Kidney epithelial cell (primary cell): Measurements from ENCODE around the gene MORF4L1. TPM values are rescaled to one million over a fixed set of nuclear protein-coding genes. Genes with fewer than 3 reads are reported as not detected.
"Not testable (repeated sequence)": the region's sequence is repeated elsewhere in the genome, so short reads cannot be mapped to it uniquely, and the experiment has no call there.

ENCODE experiments used
- DNase-seq: peaks from one replicate; pipeline ENCODE4 v3.0.0-alpha.2; 2010; ENCODE audit warnings: low read depth
- H3K27me3 ChIP-seq: 2 replicates; pipeline ENCODE4 v1.6.0; 2011; ENCODE audit warnings: low read length; ENCODE audit not compliant: control insufficient read depth, insufficient read depth
- H3K36me3 ChIP-seq: 2 replicates; pipeline ENCODE4 v1.5.1; 2011; ENCODE audit warnings: low read length; ENCODE audit not compliant: control insufficient read depth, insufficient read depth
- H3K4me3 ChIP-seq: 2 replicates; pipeline ENCODE4 v1.5.1; 2011; ENCODE audit warnings: low read depth, mild to moderate bottlenecking, control low read depth, low read length
- total RNA-seq: library from RNA; depleted of rRNA; stranded (reverse); fragments of >200 nt; gene quantifications from 2 replicates; pipeline ENCODE4 v1.2.3, GENCODE V29; 2015
- TF ChIP-seq, protein P1 (sequence below): IDR thresholded peaks from 2 replicates; pipeline ENCODE4 v1.5.1; 2011; ENCODE audit warnings: mild to moderate bottlenecking, moderate library complexity, low read length, control low read depth, inconsistent platforms; ENCODE audit not compliant: insufficient read depth, poor library complexity, severe bottlenecking

MORF4L1 gene
- total RNA-seq, 1 donor from 2014 or later = 366 TPM

DNA sequence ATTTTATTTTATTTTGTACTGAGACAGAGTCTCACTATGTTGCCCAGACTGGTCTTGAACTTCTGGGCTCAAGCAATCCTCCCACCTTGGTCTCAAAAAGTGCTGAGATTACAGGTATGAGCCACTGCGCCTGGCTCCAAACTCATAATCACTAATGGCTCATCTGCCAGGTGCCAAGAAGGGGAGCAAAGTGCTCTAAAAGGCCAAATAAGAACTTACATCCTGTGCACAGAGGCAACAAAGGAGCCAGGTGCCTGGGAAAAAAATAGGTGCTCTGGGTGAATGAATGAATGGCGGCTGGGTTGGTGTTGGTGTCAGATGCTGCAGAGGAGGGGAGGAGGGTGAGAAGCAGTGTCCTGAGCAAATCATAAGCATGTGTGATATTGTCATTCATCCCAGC is 35.6 kb upstream of the MORF4L1 start:
- Histone ChIP-seq H3K36me3 (no peaks in the 10 kb centered on the region), H3K4me3 (no peak overlapping the region), H3K27me3 (peaks cover under 1% of the 10 kb centered on the region)
- TF ChIP-seq, protein P1, sequence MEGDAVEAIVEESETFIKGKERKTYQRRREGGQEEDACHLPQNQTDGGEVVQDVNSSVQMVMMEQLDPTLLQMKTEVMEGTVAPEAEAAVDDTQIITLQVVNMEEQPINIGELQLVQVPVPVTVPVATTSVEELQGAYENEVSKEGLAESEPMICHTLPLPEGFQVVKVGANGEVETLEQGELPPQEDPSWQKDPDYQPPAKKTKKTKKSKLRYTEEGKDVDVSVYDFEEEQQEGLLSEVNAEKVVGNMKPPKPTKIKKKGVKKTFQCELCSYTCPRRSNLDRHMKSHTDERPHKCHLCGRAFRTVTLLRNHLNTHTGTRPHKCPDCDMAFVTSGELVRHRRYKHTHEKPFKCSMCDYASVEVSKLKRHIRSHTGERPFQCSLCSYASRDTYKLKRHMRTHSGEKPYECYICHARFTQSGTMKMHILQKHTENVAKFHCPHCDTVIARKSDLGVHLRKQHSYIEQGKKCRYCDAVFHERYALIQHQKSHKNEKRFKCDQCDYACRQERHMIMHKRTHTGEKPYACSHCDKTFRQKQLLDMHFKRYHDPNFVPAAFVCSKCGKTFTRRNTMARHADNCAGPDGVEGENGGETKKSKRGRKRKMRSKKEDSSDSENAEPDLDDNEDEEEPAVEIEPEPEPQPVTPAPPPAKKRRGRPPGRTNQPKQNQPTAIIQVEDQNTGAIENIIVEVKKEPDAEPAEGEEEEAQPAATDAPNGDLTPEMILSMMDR = no peak
- no peak for DNase-seq

DNA sequence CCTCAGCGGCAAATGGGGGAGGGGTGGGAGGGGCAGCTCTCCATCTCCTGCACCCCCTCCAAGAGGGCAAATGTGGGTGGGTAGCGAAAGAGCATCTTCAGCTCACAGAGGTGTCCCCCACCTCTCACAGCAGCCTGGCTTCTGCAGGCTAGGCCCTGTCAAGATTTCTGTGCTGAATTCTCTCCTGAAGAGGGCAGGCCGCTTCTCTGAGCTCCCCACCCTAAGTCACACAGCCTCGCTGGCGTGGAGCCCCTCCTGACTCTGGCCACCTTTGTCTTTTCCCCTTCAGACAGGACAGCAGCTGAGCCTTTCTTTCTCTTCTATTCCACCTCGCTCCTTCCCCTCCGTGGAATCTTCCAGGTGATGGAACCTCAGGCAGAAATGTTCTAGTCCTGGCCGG is 35.1 kb upstream of the MORF4L1 start:
- no peak overlapping the region for H3K4me3 ChIP-seq
- TF ChIP-seq, protein P1 = no peak
- no peaks in the 10 kb centered on the region for H3K36me3 ChIP-seq
- DNase-seq = no peak
- H3K27me3 ChIP-seq = no peaks in the 10 kb centered on the region

DNA sequence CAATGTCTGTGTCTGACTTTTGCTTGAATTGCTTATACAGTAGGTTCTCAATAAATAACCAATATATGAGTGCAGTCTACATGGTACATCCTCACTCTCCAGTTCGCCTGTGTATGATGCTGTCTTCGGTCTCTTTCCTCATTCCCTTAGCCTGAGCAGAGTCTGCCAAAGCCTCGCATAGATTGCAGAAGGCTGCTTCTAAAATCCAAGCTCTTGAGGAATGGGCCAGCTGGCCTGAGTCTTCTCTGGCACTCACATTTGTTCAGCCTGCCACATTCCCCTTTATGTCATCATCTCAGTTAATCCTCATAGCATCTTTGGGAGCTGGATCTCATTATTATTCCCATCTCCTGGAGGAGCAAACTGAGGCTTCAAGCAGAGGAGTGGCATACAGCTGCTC is 34.2 kb upstream of the MORF4L1 start:
- Histone ChIP-seq H3K27me3 (no peaks in the 10 kb centered on the region), H3K36me3 (no peaks in the 10 kb centered on the region), H3K4me3 (no peak overlapping the region)
- TF ChIP-seq, protein P1 = no peak
- DNase-seq = no peak

DNA sequence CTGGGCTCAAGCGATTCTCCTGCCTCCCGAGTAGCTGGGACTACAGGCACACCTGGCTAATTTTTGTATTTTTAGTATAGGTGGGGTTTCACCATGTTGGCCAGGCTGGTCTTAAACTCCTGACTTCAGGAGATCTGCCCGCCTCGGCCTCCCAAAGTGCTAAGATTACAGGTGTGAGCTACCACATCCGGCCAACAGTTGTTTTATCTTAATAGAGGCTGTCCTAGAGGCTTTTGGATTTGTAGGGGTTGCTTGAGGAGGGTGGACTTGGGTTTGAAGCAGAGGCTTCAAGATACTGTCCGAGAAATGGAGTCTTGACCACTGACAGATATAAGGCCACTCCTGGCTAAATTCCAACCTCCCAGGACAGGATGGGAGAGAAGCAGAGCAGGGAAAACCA is 33.5 kb upstream of the MORF4L1 start:
- H3K27me3 ChIP-seq, H3K36me3 ChIP-seq, DNase-seq, H3K4me3 ChIP-seq: not testable (repeated sequence)

DNA sequence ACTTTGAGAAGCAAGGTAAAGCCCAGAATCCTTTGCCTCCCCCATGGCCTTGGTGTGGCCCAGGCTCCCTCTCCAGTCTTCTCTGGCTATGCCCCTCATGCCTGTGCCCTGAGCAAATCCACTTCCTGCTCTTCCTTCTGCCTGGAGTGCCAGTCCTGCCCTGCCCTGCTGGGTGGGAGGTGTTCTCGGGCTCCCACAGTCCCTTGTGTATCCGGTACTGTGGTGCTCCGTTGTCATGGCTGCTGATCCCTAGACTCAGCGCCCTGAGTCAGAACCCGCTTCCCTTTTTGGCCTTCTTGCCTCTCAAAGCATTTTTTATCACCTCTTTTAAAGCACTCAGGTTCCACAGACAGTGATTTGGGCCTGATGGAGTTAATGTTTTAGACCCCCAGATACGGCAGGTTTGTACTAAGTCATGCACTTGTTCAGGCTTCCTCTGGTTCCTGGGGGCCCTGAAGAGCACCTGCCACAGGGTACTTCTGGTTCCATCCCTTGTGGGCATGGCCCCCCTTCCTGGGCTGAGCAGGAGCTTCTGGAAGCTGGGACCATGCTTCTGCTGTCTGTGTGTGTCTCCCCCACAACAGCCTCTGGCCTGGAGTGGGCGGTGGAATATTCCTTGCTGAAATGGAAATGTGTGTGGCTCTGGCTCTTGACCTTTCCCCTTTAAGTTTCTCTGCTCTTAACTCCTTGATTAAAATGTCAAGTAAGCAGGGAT is 31.9 kb upstream of the MORF4L1 start:
- TF ChIP-seq, protein P1 = no peak
- H3K4me3 ChIP-seq = no peak overlapping the region
- DNase-seq = peak; percentile 5
- H3K27me3 ChIP-seq = no peaks in the 10 kb centered on the region
- H3K36me3 ChIP-seq = no peaks in the 10 kb centered on the region

DNA sequence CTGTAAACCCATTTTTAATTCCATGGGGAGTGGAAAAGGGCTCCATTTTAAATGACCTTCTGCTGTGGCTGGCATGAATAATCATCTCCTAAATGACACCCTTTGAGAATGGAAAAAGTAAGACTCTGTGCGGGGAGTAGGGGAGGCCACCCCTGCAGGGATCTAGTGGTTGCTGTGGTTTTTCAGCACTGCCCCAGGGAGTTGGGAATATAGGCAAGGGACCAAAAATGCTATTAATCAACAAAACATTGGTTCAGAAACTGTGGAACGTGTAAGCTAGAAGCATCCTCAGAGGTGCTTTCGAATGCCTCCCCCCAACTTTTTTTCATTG is 31.3 kb upstream of the MORF4L1 start:
- TF ChIP-seq, protein P1 = no peak
- H3K4me3 ChIP-seq = no peak overlapping the region
- DNase-seq = no peak
- no peaks in the 10 kb centered on the region for H3K36me3 ChIP-seq
- H3K27me3 ChIP-seq = no peaks in the 10 kb centered on the region
